HepG2 (cell line): ENCODE data around the gene CHST11. TPM values are rescaled to one million over a fixed set of nuclear protein-coding genes. Genes with fewer than 3 reads are reported as not detected.

ENCODE experiments used
- ATAC-seq: fragments of 200-7000 bp; cut with Tn5 transposase; 3 replicates; pipeline ENCODE4 v1.9.1; 2020; ENCODE audit warnings: mild to moderate bottlenecking, moderate library complexity
- BruUV-seq: library from RNA; stranded (reverse); fragments of 400-500 nt; replicated peaks from 2 replicates; lab custom pipeline; 2021; lab: Mats Ljungman, UMichigan
- CTCF ChIA-PET: fragments of 300-600 bp; formaldehyde crosslinking; extraction: SDS; loops from one replicate; lab custom pipeline; 2021; ENCODE audit warnings: low total read pairs, inconsistent platforms, low intra/inter-chr PET ratio; lab: Yijun Ruan, JAX
- POLR2A ChIA-PET: fragments of 350-600 bp; sonication (Branson Sonifier 250); formaldehyde crosslinking; loops from one replicate; lab custom pipeline; 2020; ENCODE audit warnings: antibody characterized with exemption, inconsistent platforms; lab: Yijun Ruan, JAX
- DNase-seq: peaks from one replicate; pipeline ENCODE4 v3.0.0-alpha.2; 2015; ENCODE audit warnings: low spot score
- FAIRE-seq: peaks from 3 replicates; lab custom pipeline; 2011; peaks lifted over from hg19 to GRCh38; lab: Jason Lieb, UNC
- H2AFZ ChIP-seq: one replicate; pipeline ENCODE4 v1.6.1; 2011; ENCODE audit warnings: low read length, inconsistent platforms
- H3K27ac ChIP-seq: fragments of 300-600 bp; 3 replicates; pipeline ENCODE4 v1.8.0; 2011; ENCODE audit warnings: mixed run types, mild to moderate bottlenecking, mixed read lengths, low read length, inconsistent platforms; ENCODE audit not compliant: insufficient read depth; ENCODE audit errors: extremely low read length
- H3K27me3 ChIP-seq, 2 experiments: fragments of 200-600 bp in 1 of 2; 2 replicates in 1 of 2; 3 replicates in 1 of 2; pipeline versions ENCODE4 v1.6.0 to v1.8.0; 2011; ENCODE audit warnings: low read length in 2 of 2, mild to moderate bottlenecking in 2 of 2, moderate library complexity in 2 of 2, inconsistent platforms in 1 of 2; ENCODE audit not compliant: insufficient read depth in 2 of 2, control insufficient read depth in 1 of 2
- H3K36me3 ChIP-seq, 2 experiments: fragments of 200-600 bp in 1 of 2; replicated peaks in 1 of 2; 2 replicates in 1 of 2; 3 replicates in 1 of 2; pipeline versions ENCODE4 v1.5.1 to v1.8.0; 2011; ENCODE audit warnings: low read length in 2 of 2, inconsistent platforms in 1 of 2; ENCODE audit not compliant: insufficient read depth in 2 of 2, control insufficient read depth in 1 of 2
- H3K4me1 ChIP-seq: 2 replicates; pipeline ENCODE4 v1.5.1; 2012; ENCODE audit warnings: low read length, inconsistent platforms; ENCODE audit not compliant: insufficient read depth
- H3K4me2 ChIP-seq: 2 replicates; pipeline ENCODE4 v1.6.0; 2011; ENCODE audit warnings: low read depth, low read length, inconsistent platforms
- H3K4me3 ChIP-seq, 3 experiments: fragments of 200-600 bp in 1 of 3; sonication (generic), shearing (Covaris generic) in 1 of 3; replicated peaks in 1 of 3; 2 replicates each; pipeline ENCODE4 v1.5.1; 2011 to 2016; ENCODE audit warnings: low read length in 3 of 3, inconsistent platforms in 2 of 3, low read depth in 2 of 3, mild to moderate bottlenecking in 2 of 3, control low read depth in 1 of 3, mixed read lengths in 1 of 3; ENCODE audit not compliant: insufficient read depth in 1 of 3
- H3K79me2 ChIP-seq: one replicate; pipeline ENCODE4 v1.6.1; 2011; ENCODE audit warnings: low read length, inconsistent platforms; ENCODE audit not compliant: insufficient read depth
- H3K9ac ChIP-seq: 2 replicates; pipeline ENCODE4 v1.6.0; 2011; ENCODE audit warnings: mild to moderate bottlenecking, low read depth, low read length, inconsistent platforms; ENCODE audit not compliant: insufficient read depth
- H3K9me3 ChIP-seq: 2 replicates; pipeline ENCODE4 v1.5.1; 2012; ENCODE audit warnings: mild to moderate bottlenecking, low read length
- H4K20me1 ChIP-seq: 2 replicates; pipeline ENCODE4 v1.6.0; 2011; ENCODE audit warnings: inconsistent platforms, mild to moderate bottlenecking, low read length, moderate library complexity; ENCODE audit not compliant: insufficient read depth
- AHR ChIP-seq: IDR thresholded peaks from 2 replicates; pipeline ENCODE4 v1.6.1; 2018; ENCODE audit warnings: missing genetic modification reagents, missing compliant biosample characterization
- HCFC1 ChIP-seq: fragments of 150-350 bp; IDR thresholded peaks from 2 replicates; pipeline ENCODE4 v1.6.1; 2014; ENCODE audit warnings: low read depth, low read length
- HDAC2 ChIP-seq: sonication (generic); formaldehyde crosslinking; IDR thresholded peaks from 2 replicates; pipeline ENCODE4 v1.4.0; 2020; ENCODE audit warnings: missing genetic modification reagents
- HOMEZ ChIP-seq: IDR thresholded peaks from 2 replicates; pipeline ENCODE4 v1.6.1; 2016; ENCODE audit warnings: low read depth
- KLF6 ChIP-seq: IDR thresholded peaks from 2 replicates; pipeline ENCODE4 v1.8.0; 2016; ENCODE audit warnings: missing biosample characterization, missing genetic modification reagents
- MEIS1 ChIP-seq: sonication (generic); formaldehyde crosslinking; IDR thresholded peaks from 2 replicates; pipeline ENCODE4 v1.9.0; 2021; ENCODE audit warnings: mild to moderate bottlenecking, missing genetic modification reagents, moderate library complexity, borderline replicate concordance
- NFKB2 ChIP-seq: sonication (generic); formaldehyde crosslinking; IDR thresholded peaks from 2 replicates; pipeline ENCODE4 v1.4.0; 2020; ENCODE audit warnings: missing genetic modification reagents, borderline replicate concordance
- TFDP2 ChIP-seq: sonication (generic); formaldehyde crosslinking; IDR thresholded peaks from 2 replicates; pipeline ENCODE4 v1.4.0; 2020; ENCODE audit warnings: missing genetic modification reagents
- ZBTB7A ChIP-seq: sonication (generic); formaldehyde crosslinking; IDR thresholded peaks from 2 replicates; pipeline ENCODE4 v1.8.0; 2022; ENCODE audit warnings: mild to moderate bottlenecking, missing genetic modification reagents
- ZC3H13 ChIP-seq: sonication (generic); formaldehyde crosslinking; IDR thresholded peaks from 2 replicates; pipeline ENCODE4 v1.8.1; 2023; ENCODE audit warnings: mild to moderate bottlenecking, missing genetic modification reagents, moderate library complexity
- ZKSCAN1 ChIP-seq: fragments of 150-350 bp; IDR thresholded peaks from 2 replicates; pipeline ENCODE4 v1.6.1; 2014; ENCODE audit warnings: low read length
- ZNF17 ChIP-seq: sonication (generic); formaldehyde crosslinking; IDR thresholded peaks from 2 replicates; pipeline ENCODE4 v1.5.0; 2020; ENCODE audit warnings: mild to moderate bottlenecking, missing genetic modification reagents
- ZNF383 ChIP-seq: sonication (generic); formaldehyde crosslinking; IDR thresholded peaks from 2 replicates; pipeline ENCODE4 v1.4.0; 2020; ENCODE audit warnings: missing genetic modification reagents, mild to moderate bottlenecking, borderline replicate concordance
- ZNF674 ChIP-seq: sonication (generic); formaldehyde crosslinking; IDR thresholded peaks from 2 replicates; pipeline ENCODE4 v1.5.0; 2020; ENCODE audit warnings: low read depth, mild to moderate bottlenecking, missing genetic modification reagents
- ZNF768 ChIP-seq: sonication (generic); formaldehyde crosslinking; IDR thresholded peaks from 2 replicates; pipeline ENCODE4 v1.4.0; 2020; ENCODE audit warnings: missing genetic modification reagents
- WGBS: methylation state at CpG from one replicate; pipeline ENCODE4 v1.1.6; 2017; ENCODE audit warnings: low lambda C conversion rate; 5-methylcytosine and 5-hydroxymethylcytosine counted together
- in situ Hi-C: cut with HindIII; loops from 2 replicates; pipeline ENCODE4 v1.10.0; 2017; ENCODE audit warnings: low pct_unique_long_range_greater_than_20kb; ENCODE audit not compliant: extremely low pct_ligation_motif_present
- intact Hi-C: fragments of 100-400 bp; cut with micrococcal nuclease; formaldehyde crosslinking; loops from one replicate; pipeline ENCODE4 v1.10.0; 2022; ENCODE audit not compliant: unreplicated experiment
- polyA plus RNA-seq, 8 experiments: library from polyadenylated mRNA; depleted of rRNA in 3 of 8; stranded (reverse) in 7 of 8; unstranded in 1 of 8; fragments of >200 nt; fragmentation: Illumina TruSeq in 4 of 8; extraction: Trizol in 4 of 8; gene quantifications; 2 replicates each; pipeline versions ENCODE4 v1.2.1 to v1.2.3, GENCODE V29; 2011 to 2016; ENCODE audit warnings: low read depth in 4 of 8, missing spikeins in 1 of 8, mixed read lengths in 1 of 8; ENCODE audit not compliant: insufficient read depth in 1 of 8
- total RNA-seq, 5 experiments: library from RNA; depleted of rRNA; stranded (reverse); fragments of >200 nt; fragmentation: Illumina TruSeq; extraction: Trizol; gene quantifications; 2 replicates each; pipeline ENCODE4 v1.2.3, GENCODE V29; 2016; ENCODE audit warnings: low read depth in 1 of 5

The CHST11 gene
- total and polyA plus RNA-seq, 2 of the 13 experiments (the other 11 are each of a cell fraction or from before 2014, with no cell fraction given), result 0.15 TPM; not detected in 1

GRCh38 chr12:104529130-104529874 is 72.6 kb downstream of the CHST11 start:
- H3K9me3 ChIP-seq, result no peaks in the 10 kb centered on the region; the same call in 1 of the 2 replicates
- H3K4me2 ChIP-seq, result no peak overlapping the region
- in situ Hi-C loops, result no loop called here
- no peak overlapping the region for H3K9ac ChIP-seq
- ATAC-seq (no peak), DNase-seq (no peak), FAIRE-seq (no peak)
- intact Hi-C loops, result no loop called here
- no peaks in the 10 kb centered on the region; a peak in 3 of 5 replicates for H3K27me3 ChIP-seq
- no peaks in the 10 kb centered on the region for H3K4me1 ChIP-seq
- no peaks in the 10 kb centered on the region for H3K36me3 ChIP-seq
- no peak overlapping the region for H3K27ac ChIP-seq
- BruUV-seq, result no TSS peak
- CTCF ChIA-PET, result no interaction called here
- POLR2A ChIA-PET, result no interaction called here
- no peak overlapping the region for H2AFZ ChIP-seq
- no peak overlapping the region for H3K4me3 ChIP-seq
- no peaks in the 10 kb centered on the region for H3K79me2 ChIP-seq
- TF ChIP-seq ZNF674 (CRISPR knock-in tag) (no peak), ZNF768 (CRISPR knock-in tag) (no peak), ZNF383 (no peak), ZKSCAN1 (no peak), HOMEZ (CRISPR knock-in tag) (no peak), AHR (CRISPR knock-in tag) (no peak), MEIS1 (CRISPR knock-in tag) (no peak), NFKB2 (CRISPR knock-in tag) (no peak), ZNF17 (CRISPR knock-in tag) (no peak), HDAC2 (CRISPR knock-in tag) (no peak), ZC3H13 (no peak), TFDP2 (CRISPR knock-in tag) (no peak), KLF6 (CRISPR knock-in tag) (no peak), HCFC1 (no peak), ZBTB7A (CRISPR knock-in tag) (no peak)
- no peaks in the 10 kb centered on the region for H4K20me1 ChIP-seq
- 6% methylated on average over 3 of the region's 3 CpGs for WGBS
